GM11168 (cell line): ENCODE results near the gene ESAM.

Experiments used
- in situ Hi-C: fragments of 300-500 bp; cut with MboI; formaldehyde crosslinking; loops from one replicate; pipeline ENCODE4 v1.12.0; 2022; ENCODE audit warnings: low sequenced_read_pairs; ENCODE audit not compliant: unreplicated experiment

Gene ESAM

GRCh38 chr11:124776865-124777645, 15.0 kb upstream of the ESAM start:
- in situ Hi-C loops = no loop called here

DNA sequence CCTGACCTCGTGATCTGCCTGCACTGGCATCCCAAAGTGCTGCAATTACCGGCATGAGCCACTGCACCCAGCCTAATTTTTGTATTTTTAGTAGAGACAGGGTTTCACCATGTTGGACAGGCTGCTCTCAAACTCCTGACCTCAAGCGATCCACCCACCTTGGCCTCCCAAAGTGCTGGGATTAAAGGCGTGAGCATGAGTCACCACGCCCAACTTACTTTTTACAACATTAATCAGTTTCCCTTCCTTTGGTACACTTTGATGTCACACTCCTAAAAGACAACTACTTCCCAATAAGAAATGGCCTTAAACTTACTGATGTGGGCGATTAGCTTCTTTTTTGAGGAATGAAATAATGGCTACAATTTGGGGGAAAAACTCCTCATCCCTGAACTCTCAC, 8.9 kb upstream of the ESAM start:
- in situ Hi-C loops = loop anchor here (25.0 kb wide), 1 partner anchor 109 kb away; the partner anchor contains the start of genes SIAE and SPA17

GRCh38 chr11:124769806-124770774, 8.0 kb upstream of the ESAM start:
- in situ Hi-C loops = loop anchor here (10.0 to 25.0 kb wide), 2 partner anchors 65 to 108 kb away; partner anchors contain the start of genes SIAE and SPA17

- in situ Hi-C loops = loop anchor here (10.0 to 25.0 kb wide), 2 partner anchors 66 to 107 kb away; partner anchors contain the start of genes SIAE and SPA17
Observed at GRCh38 chr11:124768914-124769313, 6.8 kb upstream of the ESAM start.

DNA sequence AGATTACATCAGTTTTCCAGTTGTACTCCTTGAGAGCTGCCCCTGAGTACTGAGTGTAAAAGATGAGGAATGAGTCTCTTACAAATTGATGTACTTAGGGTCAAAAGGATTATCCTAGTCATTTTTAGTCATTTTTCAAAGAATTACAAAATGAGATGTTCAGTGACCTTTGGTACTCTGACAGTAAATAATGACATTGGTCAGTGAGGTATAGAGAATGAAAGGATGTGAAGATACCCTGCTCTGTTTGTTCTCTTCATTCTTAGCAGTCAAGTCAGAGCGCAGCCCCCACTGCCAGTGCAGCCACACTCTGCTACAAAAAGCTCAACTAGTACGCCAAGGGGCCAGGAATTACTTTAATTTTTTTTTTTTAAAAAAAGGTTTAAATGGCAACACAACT, 4.1 kb upstream of the ESAM start:
- in situ Hi-C loops = loop anchor here (10.0 to 25.0 kb wide), 2 partner anchors 69 to 104 kb away; partner anchors contain the start of genes SIAE and SPA17

DNA sequence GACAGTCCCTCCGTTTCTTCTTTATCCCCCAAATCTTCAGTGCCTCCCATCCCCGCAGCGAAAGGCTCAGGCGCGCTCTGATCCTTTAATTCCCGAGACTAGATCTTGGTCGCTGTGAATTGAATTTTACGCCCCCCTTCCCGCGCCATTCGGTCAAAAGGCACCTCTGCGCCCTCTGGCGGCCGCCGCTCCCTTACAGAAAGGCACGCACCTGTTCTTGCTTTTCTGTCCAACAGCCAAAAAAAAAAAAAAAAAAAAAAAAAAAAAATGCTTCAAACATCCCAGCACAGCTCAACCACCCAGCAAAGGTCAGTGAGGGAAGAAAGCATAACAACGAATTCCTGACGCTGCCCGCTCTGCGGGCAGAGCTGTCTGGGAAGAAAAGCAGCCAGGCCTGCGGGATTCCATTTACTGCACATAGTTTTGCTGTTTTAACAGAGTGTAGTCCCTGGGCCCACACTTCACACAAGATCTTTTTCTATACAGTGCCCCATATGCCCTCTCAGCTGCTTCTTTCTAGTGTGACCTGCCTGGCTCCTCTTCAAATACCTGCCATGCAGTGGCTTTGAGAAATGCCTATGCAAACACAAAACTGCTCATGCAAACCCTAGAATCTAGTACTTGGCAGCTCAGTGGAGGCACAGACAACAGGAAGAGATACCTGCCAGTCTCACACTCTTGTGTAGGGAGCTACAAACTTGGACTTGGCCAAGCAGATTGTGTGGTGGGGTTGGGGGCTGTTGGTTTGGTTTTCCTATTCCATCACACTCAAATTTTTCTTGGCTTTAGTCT, 1.3 kb upstream of the ESAM start:
- in situ Hi-C loops = loop anchor here (10.0 to 25.0 kb wide), 2 partner anchors 71 to 101 kb away; partner anchors contain the start of genes SIAE and SPA17

DNA sequence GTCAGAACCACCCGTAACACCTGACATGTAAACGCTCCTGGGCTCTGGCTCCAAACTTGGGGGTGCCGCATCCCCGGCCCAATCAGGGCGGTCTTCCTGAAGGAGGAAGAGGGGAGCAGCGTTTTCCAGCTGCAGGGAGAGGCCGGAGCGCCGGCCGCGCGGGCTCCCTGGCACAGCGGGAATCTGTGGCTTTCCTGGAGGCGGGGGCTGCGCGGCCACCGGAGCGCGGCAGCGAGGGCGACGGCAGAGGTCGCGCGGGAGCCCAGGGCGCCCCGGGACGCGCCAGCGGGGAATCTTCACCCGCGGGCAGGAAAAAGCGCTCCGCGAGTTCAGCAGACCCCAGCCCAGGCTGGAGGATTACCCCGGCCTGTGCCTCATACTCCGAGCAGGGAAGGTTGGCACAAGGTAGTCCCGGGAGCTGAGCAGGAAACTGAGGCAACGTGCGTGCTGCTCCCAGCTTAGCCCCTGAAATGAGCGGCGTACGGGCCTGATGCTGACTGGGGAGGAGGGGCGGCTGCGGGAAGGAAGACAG, 600 bp upstream of the ESAM start:
- in situ Hi-C loops = loop anchor here (10.0 to 25.0 kb wide), 2 partner anchors 72 to 100 kb away; partner anchors contain the start of genes SIAE and SPA17

- in situ Hi-C loops = loop anchor here (10.0 to 25.0 kb wide), 2 partner anchors 73 to 99 kb away; partner anchors contain the start of genes SIAE and SPA17
Observed at GRCh38 chr11:124761301-124762104, 587 bp downstream of the ESAM start.

- in situ Hi-C loops = loop anchor here (10.0 to 25.0 kb wide), 2 partner anchors 74 to 99 kb away; partner anchors contain the start of genes SIAE and SPA17
Observed at GRCh38 chr11:124760806-124761205, 1.3 kb downstream of the ESAM start.

- in situ Hi-C loops = loop anchor here (10.0 to 25.0 kb wide), 2 partner anchors 75 to 98 kb away; partner anchors contain the start of genes SIAE and SPA17
Observed at GRCh38 chr11:124760205-124760652, 1.9 kb downstream of the ESAM start.

GRCh38 chr11:124759266-124760204, 2.6 kb downstream of the ESAM start:
- in situ Hi-C loops = loop anchor here (10.0 to 25.0 kb wide), 2 partner anchors 75 to 97 kb away; partner anchors contain the start of genes SIAE and SPA17

GRCh38 chr11:124758355-124759265, 3.5 kb downstream of the ESAM start:
- in situ Hi-C loops = loop anchor here (25.0 kb wide), 1 partner anchor 96 kb away; the partner anchor contains the start of genes SIAE and SPA17

GRCh38 chr11:124757320-124757719, 4.8 kb downstream of the ESAM start:
- in situ Hi-C loops = loop anchor here (25.0 kb wide), 1 partner anchor 95 kb away; the partner anchor contains the start of genes SIAE and SPA17

- in situ Hi-C loops = loop anchor here (25.0 kb wide), 1 partner anchor 94 kb away; the partner anchor contains the start of genes SIAE and SPA17
Observed at GRCh38 chr11:124756753-124757227, 5.3 kb downstream of the ESAM start.

GRCh38 chr11:124756033-124756752, 5.9 kb downstream of the ESAM start:
- in situ Hi-C loops = loop anchor here (25.0 kb wide), 1 partner anchor 94 kb away; the partner anchor contains the start of genes SIAE and SPA17
